DND-41 (cell line): ENCODE results near the gene LRRTM4.

ENCODE experiments used
- ATAC-seq: fragments of 200-7000 bp; cut with Tn5 transposase; 3 replicates; pipeline ENCODE4 v1.9.1; 2021; ENCODE audit warnings: low read depth; ENCODE audit not compliant: insufficient read depth
- DNase-seq: peaks from one replicate; pipeline ENCODE4 v3.0.0-alpha.2; 2020
- H2AFZ ChIP-seq: 2 replicates; pipeline ENCODE4 v1.6.0; 2012; ENCODE audit warnings: low read depth, low read length
- H3K27ac ChIP-seq: 2 replicates; pipeline ENCODE4 v1.5.1; 2012; ENCODE audit warnings: low read length, inconsistent platforms
- H3K27me3 ChIP-seq: fragments of 200-600 bp; sonication (generic); 2 replicates; pipeline ENCODE4 v1.6.0; 2012; ENCODE audit warnings: low read length, mild to moderate bottlenecking, inconsistent platforms; ENCODE audit not compliant: insufficient read depth, poor library complexity
- H3K36me3 ChIP-seq: 2 replicates; pipeline ENCODE4 v1.5.1; 2012; ENCODE audit warnings: low read length, inconsistent platforms; ENCODE audit not compliant: insufficient read depth
- H3K4me1 ChIP-seq: 2 replicates; pipeline ENCODE4 v1.5.1; 2012; ENCODE audit warnings: mild to moderate bottlenecking, low read length; ENCODE audit not compliant: insufficient read depth
- H3K4me2 ChIP-seq: 2 replicates; pipeline ENCODE4 v1.6.0; 2012; ENCODE audit warnings: mild to moderate bottlenecking, moderate library complexity, low read length, inconsistent platforms; ENCODE audit not compliant: insufficient read depth
- H3K4me3 ChIP-seq, 2 experiments: fragments of 200-600 bp in 1 of 2; shearing (Covaris generic) in 1 of 2; 2 replicates each; pipeline ENCODE4 v1.5.1; 2012 to 2016; ENCODE audit warnings: inconsistent platforms in 2 of 2, low read length in 2 of 2, mild to moderate bottlenecking in 2 of 2, low read depth in 1 of 2, moderate library complexity in 1 of 2
- H3K79me2 ChIP-seq: 2 replicates; pipeline ENCODE4 v1.6.0; 2012; ENCODE audit warnings: low read length, inconsistent platforms; ENCODE audit not compliant: insufficient read depth
- H3K9ac ChIP-seq: 2 replicates; pipeline ENCODE4 v1.6.0; 2012; ENCODE audit warnings: low read depth, mild to moderate bottlenecking, inconsistent platforms, low read length, moderate library complexity
- H3K9me3 ChIP-seq: 2 replicates; pipeline ENCODE4 v1.5.1; 2012; ENCODE audit warnings: low read length, moderate library complexity, mild to moderate bottlenecking, inconsistent platforms; ENCODE audit not compliant: insufficient read depth, severe bottlenecking
- H4K20me1 ChIP-seq: 2 replicates; pipeline ENCODE4 v1.6.0; 2012; ENCODE audit warnings: low read length; ENCODE audit not compliant: insufficient read depth
- CTCF ChIP-seq: IDR thresholded peaks from 2 replicates; pipeline ENCODE4 v1.5.1; 2012; ENCODE audit warnings: borderline replicate concordance, low read length, moderate library complexity, mild to moderate bottlenecking; ENCODE audit not compliant: poor library complexity, severe bottlenecking; ENCODE audit errors: extremely low read depth
- EZH2 ChIP-seq: IDR thresholded peaks from 3 replicates; pipeline ENCODE4 v1.6.1; 2012; ENCODE audit warnings: borderline replicate concordance, low read depth, mild to moderate bottlenecking, moderate library complexity, low read length, inconsistent platforms; ENCODE audit not compliant: severe bottlenecking

Gene LRRTM4

GRCh38 chr2:76839826-76840225 is 682.4 kb downstream of the LRRTM4 start:
- no peak overlapping the region for H3K4me2 ChIP-seq
- H3K9me3 ChIP-seq, result no peaks in the 10 kb centered on the region
- no peaks in the 10 kb centered on the region for H3K27me3 ChIP-seq
- H3K36me3 ChIP-seq, result no peaks in the 10 kb centered on the region
- H3K27ac ChIP-seq, result no peak overlapping the region
- no peaks in the 10 kb centered on the region for H4K20me1 ChIP-seq
- H3K4me1 ChIP-seq, result no peaks in the 10 kb centered on the region
- ATAC-seq (no peak), DNase-seq (no peak)
- no peak for TF ChIP-seq EZH2
- no peak for TF ChIP-seq CTCF
- no peak overlapping the region for H3K4me3 ChIP-seq
- H3K79me2 ChIP-seq, result no peaks in the 10 kb centered on the region
- no peak overlapping the region for H3K9ac ChIP-seq
- H2AFZ ChIP-seq, result no peak overlapping the region

GRCh38 chr2:76829374-76830234 is 692.6 kb downstream of the LRRTM4 start:
- H3K4me3 ChIP-seq, result no peak overlapping the region
- H4K20me1 ChIP-seq, result no peaks in the 10 kb centered on the region
- no peaks in the 10 kb centered on the region for H3K9me3 ChIP-seq
- no peak for TF ChIP-seq EZH2
- TF ChIP-seq CTCF, result no peak
- ATAC-seq (no peak), DNase-seq (no peak)
- H3K27me3 ChIP-seq, result no peaks in the 10 kb centered on the region
- H3K36me3 ChIP-seq, result no peaks in the 10 kb centered on the region
- no peak overlapping the region for H3K27ac ChIP-seq
- no peaks in the 10 kb centered on the region for H3K4me1 ChIP-seq
- no peak overlapping the region for H3K9ac ChIP-seq
- H2AFZ ChIP-seq, result no peak overlapping the region
- H3K4me2 ChIP-seq, result no peak overlapping the region
- no peaks in the 10 kb centered on the region for H3K79me2 ChIP-seq

- no peak for ATAC-seq
- Histone ChIP-seq H3K9me3 (no peaks in the 10 kb centered on the region), H2AFZ (no peak overlapping the region)
Measured at GRCh38 chr2:76826691-76827090, 695.5 kb downstream of the LRRTM4 start.

More at GRCh38 chr2:76826691-76827090, 695.5 kb downstream of the LRRTM4 start:
- H4K20me1 ChIP-seq, result no peaks in the 10 kb centered on the region
- no peak for TF ChIP-seq EZH2
- no peak for TF ChIP-seq CTCF
- H3K4me2 ChIP-seq, result no peak overlapping the region
- no peaks in the 10 kb centered on the region for H3K79me2 ChIP-seq
- no peaks in the 10 kb centered on the region for H3K36me3 ChIP-seq
- no peak overlapping the region for H3K9ac ChIP-seq
- no peak for DNase-seq
- no peak overlapping the region for H3K27ac ChIP-seq
- H3K4me3 ChIP-seq, result no peak overlapping the region
- no peaks in the 10 kb centered on the region for H3K4me1 ChIP-seq
- no peaks in the 10 kb centered on the region for H3K27me3 ChIP-seq
